IMR-90 (cell line): Measurements from ENCODE around the gene OARD1. TPM values are rescaled to one million over a fixed set of nuclear protein-coding genes. Genes with fewer than 3 reads are reported as not detected.

Experiments used
- ATAC-seq: fragments of 200-7000 bp; cut with Tn5 transposase; 2 replicates; pipeline ENCODE4 v1.9.1; 2020; ENCODE audit warnings: low read depth, mild to moderate bottlenecking, moderate library complexity
- BruUV-seq: library from RNA; stranded (reverse); fragments of 400-500 nt; replicated peaks from 2 replicates; lab custom pipeline; 2021; lab: Mats Ljungman, UMichigan
- CTCF ChIA-PET: fragments of 300-600 bp; formaldehyde crosslinking; extraction: SDS; loops from one replicate; lab custom pipeline; 2021; ENCODE audit warnings: antibody characterized with exemption; lab: Yijun Ruan, JAX
- POLR2A ChIA-PET: fragments of 300-600 bp; sonication (Branson Sonifier 250); formaldehyde crosslinking; loops from one replicate; lab custom pipeline; 2022; ENCODE audit warnings: antibody characterized with exemption; ENCODE audit not compliant: unreplicated experiment; lab: Charles Lee
- DNase-seq: peaks from one replicate; pipeline ENCODE4 v3.0.0; 2013
- H2AFZ ChIP-seq: replicated peaks from 2 replicates; pipeline ENCODE3; 2013; ENCODE audit warnings: low read length, mild to moderate bottlenecking; ENCODE audit not compliant: poor library complexity
- H2AK5ac ChIP-seq: 2 replicates; pipeline ENCODE4 v1.6.1; 2013; ENCODE audit warnings: low read depth, low read length, inconsistent platforms
- H2AK9ac ChIP-seq: replicated peaks from 2 replicates; pipeline ENCODE3; 2013; ENCODE audit warnings: mild to moderate bottlenecking, low read depth, low read length, moderate library complexity; ENCODE audit not compliant: poor library complexity
- H2BK120ac ChIP-seq: 2 replicates; pipeline ENCODE4 v1.6.1; 2013; ENCODE audit warnings: low read depth, low read length, inconsistent platforms
- H2BK15ac ChIP-seq: 3 replicates; pipeline ENCODE4 v1.6.1; 2013; ENCODE audit warnings: low read depth, low read length, inconsistent platforms
- H2BK20ac ChIP-seq: 2 replicates; pipeline ENCODE4 v1.6.1; 2013; ENCODE audit warnings: low read depth, mild to moderate bottlenecking, inconsistent platforms, low read length, moderate library complexity
- H2BK5ac ChIP-seq: 2 replicates; pipeline ENCODE4 v1.6.1; 2013; ENCODE audit warnings: mild to moderate bottlenecking, low read depth, low read length, inconsistent platforms; ENCODE audit not compliant: poor library complexity, severe bottlenecking
- H3K14ac ChIP-seq: replicated peaks from 2 replicates; pipeline ENCODE4 v1.6.1; 2013; ENCODE audit warnings: low read depth, low read length, inconsistent platforms
- H3K18ac ChIP-seq: 2 replicates; pipeline ENCODE4 v1.6.1; 2013; ENCODE audit warnings: low read depth, low read length, control low read depth
- H3K23ac ChIP-seq: 2 replicates; pipeline ENCODE4 v1.6.1; 2013; ENCODE audit warnings: low read depth, low read length, inconsistent platforms
- H3K27ac ChIP-seq: 2 replicates; pipeline ENCODE4 v1.5.1; 2013; ENCODE audit warnings: mild to moderate bottlenecking, control low read depth, low read length; ENCODE audit not compliant: insufficient read depth
- H3K27me3 ChIP-seq: 2 replicates; pipeline ENCODE4 v1.6.1; 2013; ENCODE audit warnings: low read length; ENCODE audit not compliant: control insufficient read depth, insufficient read depth
- H3K36me3 ChIP-seq: 2 replicates; pipeline ENCODE4 v1.6.1; 2013; ENCODE audit warnings: low read length, mixed read lengths; ENCODE audit not compliant: control insufficient read depth, insufficient read depth
- H3K4ac ChIP-seq: 2 replicates; pipeline ENCODE4 v1.6.1; 2013; ENCODE audit warnings: low read depth, low read length, inconsistent platforms
- H3K4me1 ChIP-seq: 2 replicates; pipeline ENCODE4 v1.6.1; 2013; ENCODE audit warnings: low read length, mixed read lengths; ENCODE audit not compliant: control insufficient read depth, insufficient read depth
- H3K4me2 ChIP-seq: 2 replicates; pipeline ENCODE4 v1.6.1; 2013; ENCODE audit warnings: low read depth, mild to moderate bottlenecking, control low read depth, low read length, moderate library complexity
- H3K4me3 ChIP-seq: 2 replicates; pipeline ENCODE4 v1.5.1; 2013; ENCODE audit warnings: low read depth, mild to moderate bottlenecking, control low read depth, low read length, moderate library complexity; ENCODE audit not compliant: insufficient read depth
- H3K56ac ChIP-seq: 2 replicates; pipeline ENCODE4 v1.6.1; 2013; ENCODE audit warnings: low read length, inconsistent platforms; ENCODE audit not compliant: insufficient read depth; ENCODE audit errors: extremely low read depth
- H3K79me1 ChIP-seq, 2 experiments: 2 replicates each; pipeline ENCODE4 v1.6.1; 2013; ENCODE audit warnings: low read length in 2 of 2, inconsistent platforms in 1 of 2, low read depth in 1 of 2
- H3K9ac ChIP-seq: 2 replicates; pipeline ENCODE4 v1.6.1; 2013; ENCODE audit warnings: low read depth, low read length, control low read depth
- H3K9me1 ChIP-seq: 2 replicates; pipeline ENCODE4 v1.6.1; 2013; ENCODE audit warnings: low read length, inconsistent platforms; ENCODE audit not compliant: insufficient read depth
- H3K9me3 ChIP-seq: 2 replicates; pipeline ENCODE4 v1.6.1; 2013; ENCODE audit warnings: low read length; ENCODE audit not compliant: control insufficient read depth, insufficient read depth
- H4K20me1 ChIP-seq: 2 replicates; pipeline ENCODE4 v1.6.1; 2013; ENCODE audit warnings: low read length, inconsistent platforms; ENCODE audit not compliant: insufficient read depth
- H4K5ac ChIP-seq: 2 replicates; pipeline ENCODE4 v1.6.1; 2013; ENCODE audit warnings: mild to moderate bottlenecking, low read depth, low read length, control low read depth
- H4K8ac ChIP-seq, 2 experiments: 2 replicates each; pipeline ENCODE4 v1.6.1; 2013; ENCODE audit warnings: low read depth in 2 of 2, low read length in 2 of 2, control low read depth in 1 of 2, inconsistent platforms in 1 of 2
- H4K91ac ChIP-seq: 2 replicates; pipeline ENCODE4 v1.6.1; 2013; ENCODE audit warnings: low read depth, low read length, inconsistent platforms; ENCODE audit not compliant: insufficient read depth
- BHLHE40 ChIP-seq: fragments of 150-350 bp; IDR thresholded peaks from 2 replicates; pipeline ENCODE4 v1.6.1; 2016; ENCODE audit warnings: mild to moderate bottlenecking, low read depth, low read length
- SMC3 ChIP-seq: fragments of 150-350 bp; IDR thresholded peaks from 2 replicates; pipeline ENCODE4 v1.6.1; 2016; ENCODE audit warnings: low read depth, mild to moderate bottlenecking, antibody characterized with exemption, low read length, moderate library complexity
- WGBS, 2 experiments: methylation state at CpG; one replicate each; pipeline versions ENCODE4 v1.1.5 to v1.1.7; 2013; ENCODE audit warnings: missing lambda C conversion rate in 2 of 2; ENCODE audit not compliant: insufficient read length in 1 of 2; ENCODE audit errors: extremely low coverage in 2 of 2; 5-methylcytosine and 5-hydroxymethylcytosine counted together
- dilution Hi-C: fragments of 300-500 bp; cut with HindIII; formaldehyde crosslinking; loops from one replicate; pipeline ENCODE4 v1.14.3; 2018; ENCODE audit warnings: low sequenced_read_pairs; ENCODE audit not compliant: unreplicated experiment
- in situ Hi-C: fragments of 300-500 bp; cut with MboI; formaldehyde crosslinking; loops from 3 replicates; pipeline ENCODE4 v1.14.3; 2019; ENCODE audit warnings: low sequenced_read_pairs, inconsistent platforms, mixed read lengths
- intact Hi-C: fragments of 100-400 bp; cut with micrococcal nuclease; formaldehyde crosslinking; loops from 2 replicates; pipeline ENCODE4 v1.10.0; 2022
- polyA plus RNA-seq, 3 experiments: library from polyadenylated mRNA; depleted of rRNA; stranded (reverse); fragments of >200 nt; gene quantifications; 2 replicates each; pipeline ENCODE4 v1.2.3, GENCODE V29; 2012; ENCODE audit warnings: low replicate concordance in 1 of 3
- total RNA-seq: library from RNA; depleted of rRNA; stranded (reverse); fragments of >200 nt; gene quantifications from 2 replicates; pipeline ENCODE4 v1.2.3, GENCODE V29; 2012

OARD1 gene
- total and polyA plus RNA-seq, 2 of the 4 experiments (the other 2 are of a cell fraction) = 2.3 to 5.5 TPM

- in situ Hi-C loops (no loop called here), dilution Hi-C loops (no loop called here), intact Hi-C loops (no loop called here)
- Histone ChIP-seq H2BK5ac (no peak overlapping the region), H3K18ac (no peak overlapping the region), H4K91ac (no peak overlapping the region), H4K8ac (no peak overlapping the region), H3K4me2 (no peak overlapping the region), H2BK120ac (no peak overlapping the region), H3K23ac (no peak overlapping the region), H2AFZ (no peak overlapping the region), H3K4me3 (no peak overlapping the region), H3K36me3 (peaks cover 6% of the 10 kb centered on the region), H3K9ac (no peak overlapping the region), H3K4ac (no peak overlapping the region), H3K9me3 (no peaks in the 10 kb centered on the region), H2AK9ac (no peak overlapping the region), H3K79me1 (no peaks in the 10 kb centered on the region; a peak in 1 of 4 replicates), H4K20me1 (no peaks in the 10 kb centered on the region), H3K9me1 (peaks cover 3% of the 10 kb centered on the region; the same call in 1 of the 2 replicates), H3K4me1 (no peaks in the 10 kb centered on the region), H3K27me3 (no peaks in the 10 kb centered on the region), H4K5ac (no peak overlapping the region), H2BK15ac (no peak overlapping the region), H3K14ac (no peak overlapping the region), H2BK20ac (no peak overlapping the region), H3K27ac (no peak overlapping the region), H2AK5ac (no peak overlapping the region), H3K56ac (no peak overlapping the region)
- DNase-seq = no peak
- POLR2A ChIA-PET = no interaction called here
- no peak for ATAC-seq
- no TSS peak for BruUV-seq
- CTCF ChIA-PET = interaction anchor here (0.7 to 1.2 kb wide), 2 partner anchors 11 to 12 kb away, joined by 3 to 4 read pairs; no protein-coding TSS in a partner anchor
- 100% methylated on average over 1 of the region's 3 CpGs; no CpG with 5 or more reads in 1 of the 2 experiments for WGBS, 2 experiments
- TF ChIP-seq SMC3 (no peak), BHLHE40 (no peak)
Measured at GRCh38 chr6:41103847-41104246, 31.7 kb upstream of the OARD1 start.
